WTC11 (cell line): Measurements from ENCODE around the gene STK26.

Experiments used
- CTCF ChIP-seq: fragments of 200-600 bp; IDR thresholded peaks from 2 replicates; pipeline ENCODE4 v1.8.0; 2022; ENCODE audit warnings: antibody characterized with exemption
- FOXP4 ChIP-seq: sonication (generic); formaldehyde crosslinking; IDR thresholded peaks from 2 replicates; pipeline ENCODE4 v1.8.0; 2022; ENCODE audit warnings: mild to moderate bottlenecking, missing genetic modification reagents
- MAX ChIP-seq: sonication (generic); formaldehyde crosslinking; IDR thresholded peaks from 2 replicates; pipeline ENCODE4 v1.8.0; 2022; ENCODE audit warnings: mild to moderate bottlenecking, missing genetic modification reagents
- TP53 ChIP-seq: sonication (generic); formaldehyde crosslinking; IDR thresholded peaks from 2 replicates; pipeline ENCODE4 v1.8.1; 2023; ENCODE audit warnings: mild to moderate bottlenecking, missing genetic modification reagents
- TF ChIP-seq, protein P1 (sequence below): sonication (generic); formaldehyde crosslinking; conservative IDR thresholded peaks from 2 replicates; pipeline ENCODE4 v1.8.1; 2023; ENCODE audit warnings: mild to moderate bottlenecking, low read depth, missing genetic modification reagents, moderate library complexity
- TF ChIP-seq, protein P2 (sequence below): fragments of 250-450 bp; sonication (Bioruptor Pico); IDR thresholded peaks from 2 replicates; pipeline ENCODE4 v1.9.0; 2021; ENCODE audit warnings: mild to moderate bottlenecking

DNA sequence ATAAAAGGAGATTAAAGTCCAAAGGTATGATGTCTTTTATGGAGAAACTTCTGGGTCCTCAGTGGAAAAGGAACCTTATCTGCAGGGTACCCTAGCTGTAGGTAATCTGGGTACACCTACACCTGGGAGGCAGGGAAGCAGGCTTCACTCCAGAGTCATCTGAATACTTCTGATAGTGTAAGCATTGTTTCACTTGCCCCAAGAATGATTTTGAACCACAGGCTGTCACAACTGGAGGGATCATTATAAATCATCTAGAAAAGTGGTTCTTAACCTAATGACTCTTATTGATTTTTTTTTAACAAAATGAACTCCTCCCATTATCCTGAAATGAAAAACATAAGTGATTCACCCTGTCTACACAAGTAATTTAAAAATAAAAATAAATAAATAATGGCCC is 44.0 kb upstream of the STK26 start:
- no peak for TF ChIP-seq FOXP4 (CRISPR knock-in tag)
- TF ChIP-seq CTCF, result no peak
- no peak for TF ChIP-seq MAX (CRISPR knock-in tag)
- no peak for TF ChIP-seq TP53 (CRISPR knock-in tag)
- TF ChIP-seq, protein P1, sequence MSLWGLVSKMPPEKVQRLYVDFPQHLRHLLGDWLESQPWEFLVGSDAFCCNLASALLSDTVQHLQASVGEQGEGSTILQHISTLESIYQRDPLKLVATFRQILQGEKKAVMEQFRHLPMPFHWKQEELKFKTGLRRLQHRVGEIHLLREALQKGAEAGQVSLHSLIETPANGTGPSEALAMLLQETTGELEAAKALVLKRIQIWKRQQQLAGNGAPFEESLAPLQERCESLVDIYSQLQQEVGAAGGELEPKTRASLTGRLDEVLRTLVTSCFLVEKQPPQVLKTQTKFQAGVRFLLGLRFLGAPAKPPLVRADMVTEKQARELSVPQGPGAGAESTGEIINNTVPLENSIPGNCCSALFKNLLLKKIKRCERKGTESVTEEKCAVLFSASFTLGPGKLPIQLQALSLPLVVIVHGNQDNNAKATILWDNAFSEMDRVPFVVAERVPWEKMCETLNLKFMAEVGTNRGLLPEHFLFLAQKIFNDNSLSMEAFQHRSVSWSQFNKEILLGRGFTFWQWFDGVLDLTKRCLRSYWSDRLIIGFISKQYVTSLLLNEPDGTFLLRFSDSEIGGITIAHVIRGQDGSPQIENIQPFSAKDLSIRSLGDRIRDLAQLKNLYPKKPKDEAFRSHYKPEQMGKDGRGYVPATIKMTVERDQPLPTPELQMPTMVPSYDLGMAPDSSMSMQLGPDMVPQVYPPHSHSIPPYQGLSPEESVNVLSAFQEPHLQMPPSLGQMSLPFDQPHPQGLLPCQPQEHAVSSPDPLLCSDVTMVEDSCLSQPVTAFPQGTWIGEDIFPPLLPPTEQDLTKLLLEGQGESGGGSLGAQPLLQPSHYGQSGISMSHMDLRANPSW (CRISPR knock-in tag), result no peak
- TF ChIP-seq, protein P2, sequence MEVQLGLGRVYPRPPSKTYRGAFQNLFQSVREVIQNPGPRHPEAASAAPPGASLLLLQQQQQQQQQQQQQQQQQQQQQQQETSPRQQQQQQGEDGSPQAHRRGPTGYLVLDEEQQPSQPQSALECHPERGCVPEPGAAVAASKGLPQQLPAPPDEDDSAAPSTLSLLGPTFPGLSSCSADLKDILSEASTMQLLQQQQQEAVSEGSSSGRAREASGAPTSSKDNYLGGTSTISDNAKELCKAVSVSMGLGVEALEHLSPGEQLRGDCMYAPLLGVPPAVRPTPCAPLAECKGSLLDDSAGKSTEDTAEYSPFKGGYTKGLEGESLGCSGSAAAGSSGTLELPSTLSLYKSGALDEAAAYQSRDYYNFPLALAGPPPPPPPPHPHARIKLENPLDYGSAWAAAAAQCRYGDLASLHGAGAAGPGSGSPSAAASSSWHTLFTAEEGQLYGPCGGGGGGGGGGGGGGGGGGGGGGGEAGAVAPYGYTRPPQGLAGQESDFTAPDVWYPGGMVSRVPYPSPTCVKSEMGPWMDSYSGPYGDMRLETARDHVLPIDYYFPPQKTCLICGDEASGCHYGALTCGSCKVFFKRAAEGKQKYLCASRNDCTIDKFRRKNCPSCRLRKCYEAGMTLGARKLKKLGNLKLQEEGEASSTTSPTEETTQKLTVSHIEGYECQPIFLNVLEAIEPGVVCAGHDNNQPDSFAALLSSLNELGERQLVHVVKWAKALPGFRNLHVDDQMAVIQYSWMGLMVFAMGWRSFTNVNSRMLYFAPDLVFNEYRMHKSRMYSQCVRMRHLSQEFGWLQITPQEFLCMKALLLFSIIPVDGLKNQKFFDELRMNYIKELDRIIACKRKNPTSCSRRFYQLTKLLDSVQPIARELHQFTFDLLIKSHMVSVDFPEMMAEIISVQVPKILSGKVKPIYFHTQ (CRISPR knock-in tag), result no peak
